Inferior parietal cortex (tissue), 1 donor: Measurements from ENCODE around the gene ANTXRL.
"Not testable (repeated sequence)": the region's sequence is repeated elsewhere in the genome, so short reads cannot be mapped to it uniquely, and the experiment has no call there.

Experiments
- DNase-seq: peaks from one replicate; pipeline ENCODE4 v3.0.0-alpha.2; 2016; ENCODE audit errors: extremely low spot score

The ANTXRL gene

GRCh38 chr10:46254467-46254866 lies 32.3 kb upstream of the ANTXRL start:
- DNase-seq = no peak

- DNase-seq = not testable (repeated sequence)
Observed at GRCh38 chr10:46255210-46255609, 31.6 kb upstream of the ANTXRL start.

- peak; percentile 47 for DNase-seq
Observed at GRCh38 chr10:46255801-46256747, 30.7 kb upstream of the ANTXRL start.

GRCh38 chr10:46257099-46257498 lies 29.7 kb upstream of the ANTXRL start:
- no peak for DNase-seq

- not testable (repeated sequence) for DNase-seq
Observed at GRCh38 chr10:46262906-46263560, 23.8 kb upstream of the ANTXRL start.

GRCh38 chr10:46263831-46264268 lies 22.9 kb upstream of the ANTXRL start:
- no peak for DNase-seq

- no peak for DNase-seq
Observed at GRCh38 chr10:46264336-46264735, 22.5 kb upstream of the ANTXRL start.

GRCh38 chr10:46264737-46265368 lies 21.9 kb upstream of the ANTXRL start:
- no peak for DNase-seq

GRCh38 chr10:46265566-46266305 lies 21.1 kb upstream of the ANTXRL start:
- DNase-seq = not testable (repeated sequence)

- no peak for DNase-seq
Observed at GRCh38 chr10:46266306-46266985, 20.4 kb upstream of the ANTXRL start.

- no peak for DNase-seq
Observed at GRCh38 chr10:46267132-46267985, 19.4 kb upstream of the ANTXRL start.

- no peak for DNase-seq
Observed at GRCh38 chr10:46268076-46268881, 18.5 kb upstream of the ANTXRL start.

- not testable (repeated sequence) for DNase-seq
Observed at GRCh38 chr10:46269554-46270053, 17.2 kb upstream of the ANTXRL start.

- DNase-seq = no peak
Observed at GRCh38 chr10:46270086-46270811, 16.5 kb upstream of the ANTXRL start.

- DNase-seq = not testable (repeated sequence)
Observed at GRCh38 chr10:46270963-46271530, 15.8 kb upstream of the ANTXRL start.

GRCh38 chr10:46271795-46272499 lies 14.8 kb upstream of the ANTXRL start:
- not testable (repeated sequence) for DNase-seq

GRCh38 chr10:46272863-46273415 lies 13.9 kb upstream of the ANTXRL start:
- no peak for DNase-seq
